ENCODE data around the gene FKRP.

FKRP gene

DNA sequence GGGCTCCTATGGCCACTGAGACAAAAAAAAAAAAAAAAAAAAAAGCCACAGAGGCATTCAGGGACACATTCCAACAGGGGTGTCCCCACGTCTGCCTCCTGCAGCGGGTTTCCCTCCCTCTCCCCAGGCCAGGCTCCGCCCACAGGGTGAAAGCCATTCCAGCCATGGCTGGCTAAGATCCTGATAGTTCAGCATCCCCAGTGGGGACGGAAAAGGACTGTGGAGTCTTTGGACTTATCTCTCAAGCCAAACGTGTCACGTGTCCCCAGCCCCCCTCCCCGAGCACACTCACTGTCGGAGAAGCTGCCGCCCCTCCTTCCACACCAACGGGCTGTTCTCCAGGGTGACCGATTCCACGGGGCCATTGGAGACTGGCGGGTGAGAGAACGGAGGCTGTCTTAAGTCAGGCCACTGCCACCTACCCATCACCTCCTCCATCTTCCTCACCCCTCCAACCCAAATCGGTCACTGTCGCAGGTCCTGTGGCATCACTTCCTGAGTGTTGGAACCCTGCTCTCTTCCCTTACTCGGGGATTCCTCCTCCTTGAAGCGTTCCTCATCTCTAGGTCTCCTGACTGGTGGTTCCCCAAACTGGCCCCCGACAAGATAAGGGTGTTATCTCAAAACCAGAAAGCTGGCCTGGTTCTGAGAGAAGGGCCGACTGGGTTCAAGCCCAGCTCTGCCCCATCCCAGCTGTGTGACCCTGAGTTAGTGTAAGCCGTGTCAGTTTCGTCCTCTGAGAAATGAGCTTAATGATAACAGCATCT is 9.1 kb upstream of the FKRP start:
- no peak for DNase-seq (ENCODE audit: low spot score)
- TF ChIP-seq, protein P1, sequence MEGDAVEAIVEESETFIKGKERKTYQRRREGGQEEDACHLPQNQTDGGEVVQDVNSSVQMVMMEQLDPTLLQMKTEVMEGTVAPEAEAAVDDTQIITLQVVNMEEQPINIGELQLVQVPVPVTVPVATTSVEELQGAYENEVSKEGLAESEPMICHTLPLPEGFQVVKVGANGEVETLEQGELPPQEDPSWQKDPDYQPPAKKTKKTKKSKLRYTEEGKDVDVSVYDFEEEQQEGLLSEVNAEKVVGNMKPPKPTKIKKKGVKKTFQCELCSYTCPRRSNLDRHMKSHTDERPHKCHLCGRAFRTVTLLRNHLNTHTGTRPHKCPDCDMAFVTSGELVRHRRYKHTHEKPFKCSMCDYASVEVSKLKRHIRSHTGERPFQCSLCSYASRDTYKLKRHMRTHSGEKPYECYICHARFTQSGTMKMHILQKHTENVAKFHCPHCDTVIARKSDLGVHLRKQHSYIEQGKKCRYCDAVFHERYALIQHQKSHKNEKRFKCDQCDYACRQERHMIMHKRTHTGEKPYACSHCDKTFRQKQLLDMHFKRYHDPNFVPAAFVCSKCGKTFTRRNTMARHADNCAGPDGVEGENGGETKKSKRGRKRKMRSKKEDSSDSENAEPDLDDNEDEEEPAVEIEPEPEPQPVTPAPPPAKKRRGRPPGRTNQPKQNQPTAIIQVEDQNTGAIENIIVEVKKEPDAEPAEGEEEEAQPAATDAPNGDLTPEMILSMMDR (IDR thresholded peaks at IDR 0.05; ENCODE audit: extremely low read depth, missing control alignments): no peak

GRCh38 chr19:46737298-46737654 is 8.6 kb upstream of the FKRP start:
- DNase-seq (ENCODE audit: low spot score): no peak
- TF ChIP-seq, protein P1 (IDR thresholded peaks at IDR 0.05; ENCODE audit: extremely low read depth, missing control alignments): no peak

GRCh38 chr19:46737761-46738171 is 8.1 kb upstream of the FKRP start:
- TF ChIP-seq, protein P1 (IDR thresholded peaks at IDR 0.05; ENCODE audit: extremely low read depth, missing control alignments): no peak
- no peak for DNase-seq (ENCODE audit: low spot score)

DNA sequence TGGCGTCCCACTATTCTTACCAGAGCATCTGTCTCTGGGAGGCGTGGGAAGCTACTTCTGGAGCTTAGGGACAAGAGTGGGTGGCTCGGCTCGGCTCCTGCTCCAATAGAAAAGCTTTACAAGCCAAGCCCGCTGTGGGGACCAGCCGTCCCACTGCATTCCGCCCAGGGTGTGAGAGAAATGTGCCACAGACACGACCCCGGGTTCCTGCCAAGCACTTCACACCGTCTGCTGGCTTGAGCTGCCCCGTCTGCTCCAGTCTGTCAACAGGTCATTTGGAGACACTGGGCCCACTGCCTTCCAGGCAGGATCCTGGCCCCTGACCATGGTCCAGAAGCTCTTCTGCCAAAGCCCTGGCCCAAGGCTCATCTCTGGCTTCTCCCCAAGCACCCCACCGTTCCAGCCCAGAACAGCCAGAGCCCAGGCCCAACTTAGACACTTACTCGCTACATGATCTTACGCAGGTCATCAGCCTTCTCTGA is 6.5 kb upstream of the FKRP start:
- DNase-seq (ENCODE audit: low spot score): no peak
- TF ChIP-seq, protein P1 (IDR thresholded peaks at IDR 0.05; ENCODE audit: extremely low read depth, missing control alignments): no peak

- TF ChIP-seq, protein P1 (IDR thresholded peaks at IDR 0.05; ENCODE audit: extremely low read depth, missing control alignments): no peak
- DNase-seq (ENCODE audit: low spot score): no peak
Measured at GRCh38 chr19:46741447-46741846, 4.4 kb upstream of the FKRP start.

GRCh38 chr19:46742926-46743480 is 2.9 kb upstream of the FKRP start:
- TF ChIP-seq, protein P1 (IDR thresholded peaks at IDR 0.05; ENCODE audit: extremely low read depth, missing control alignments): no peak
- no peak for DNase-seq (ENCODE audit: low spot score)

- no peak for DNase-seq (ENCODE audit: low spot score)
- TF ChIP-seq, protein P1 (IDR thresholded peaks at IDR 0.05; ENCODE audit: extremely low read depth, missing control alignments): no peak
Measured at GRCh38 chr19:46744005-46744691, 1.7 kb upstream of the FKRP start.
